ENCODE results near the gene RIMS4. TPM values are rescaled to one million over a fixed set of nuclear protein-coding genes. Genes with fewer than 3 reads are reported as not detected.

The RIMS4 gene
- total and polyA plus RNA-seq, 2 of the 13 experiments (the other 11 are each of a cell fraction or from before 2014, with no cell fraction given) = 0.01 to 0.07 TPM

DNA sequence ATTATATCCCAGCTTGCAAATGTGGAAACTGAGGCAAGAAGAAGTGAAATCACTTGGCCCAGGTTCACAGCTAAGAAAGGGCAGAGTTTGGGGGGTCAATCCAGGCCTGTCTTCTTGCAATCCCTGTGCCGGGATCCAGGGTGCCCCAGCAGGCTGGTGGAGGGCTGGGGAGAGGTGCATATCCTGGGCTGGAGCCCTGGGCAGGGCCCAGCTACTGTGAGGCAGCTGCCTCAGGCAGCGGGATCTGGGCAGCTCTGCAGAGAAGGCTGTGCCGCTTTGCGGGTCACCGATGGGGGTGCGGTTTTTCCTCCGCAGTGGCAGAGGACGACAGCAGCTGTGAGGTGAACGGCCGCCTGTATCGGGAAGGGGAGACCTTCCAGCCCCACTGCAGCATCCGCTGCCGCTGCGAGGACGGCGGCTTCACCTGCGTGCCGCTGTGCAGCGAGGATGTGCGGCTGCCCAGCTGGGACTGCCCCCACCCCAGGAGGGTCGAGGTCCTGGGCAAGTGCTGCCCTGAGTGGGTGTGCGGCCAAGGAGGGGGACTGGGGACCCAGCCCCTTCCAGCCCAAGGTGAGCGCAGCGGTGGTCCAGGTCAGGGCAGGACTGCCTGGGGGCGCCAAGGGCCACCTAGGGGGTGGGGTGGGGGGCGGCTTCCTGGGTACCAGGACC, 85.8 kb downstream of the RIMS4 start:
- no peak for TF ChIP-seq SRF (IDR thresholded peaks at IDR 0.05; ENCODE audit: low read depth, low read length)
- no peak for TF ChIP-seq ZSCAN21 (CRISPR knock-in tag; IDR thresholded peaks at IDR 0.05; ENCODE audit: borderline replicate concordance)
- TF ChIP-seq ZNF230 (CRISPR knock-in tag; IDR thresholded peaks at IDR 0.05) = no peak
- no peak for TF ChIP-seq RFXAP (CRISPR knock-in tag; IDR thresholded peaks at IDR 0.05; ENCODE audit: borderline replicate concordance)
- TF ChIP-seq, protein P1, sequence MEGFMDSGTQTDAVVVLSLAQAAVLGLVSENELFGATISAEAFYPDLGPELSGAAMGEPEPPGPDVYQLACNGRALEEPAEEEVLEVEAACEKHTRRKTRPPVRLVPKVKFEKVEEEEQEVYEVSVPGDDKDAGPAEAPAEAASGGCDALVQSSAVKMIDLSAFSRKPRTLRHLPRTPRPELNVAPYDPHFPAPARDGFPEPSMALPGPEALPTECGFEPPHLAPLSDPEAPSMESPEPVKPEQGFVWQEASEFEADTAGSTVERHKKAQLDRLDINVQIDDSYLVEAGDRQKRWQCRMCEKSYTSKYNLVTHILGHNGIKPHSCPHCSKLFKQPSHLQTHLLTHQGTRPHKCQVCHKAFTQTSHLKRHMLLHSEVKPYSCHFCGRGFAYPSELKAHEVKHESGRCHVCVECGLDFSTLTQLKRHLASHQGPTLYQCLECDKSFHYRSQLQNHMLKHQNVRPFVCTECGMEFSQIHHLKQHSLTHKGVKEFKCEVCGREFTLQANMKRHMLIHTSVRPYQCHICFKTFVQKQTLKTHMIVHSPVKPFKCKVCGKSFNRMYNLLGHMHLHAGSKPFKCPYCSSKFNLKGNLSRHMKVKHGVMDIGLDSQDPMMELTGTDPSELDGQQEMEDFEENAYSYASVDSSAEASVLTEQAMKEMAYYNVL (CRISPR knock-in tag; IDR thresholded peaks at IDR 0.05; ENCODE audit: borderline replicate concordance) = no peak
- TF ChIP-seq ZNF274 (CRISPR knock-in tag; IDR thresholded peaks at IDR 0.05) = no peak
- TF ChIP-seq GABPB1 (CRISPR knock-in tag; IDR thresholded peaks at IDR 0.05) = peak; percentile 19; the same call in 1 of the 2 replicates
- no peak for TF ChIP-seq TP53 (CRISPR knock-in tag; conservative IDR thresholded peaks at IDR 0.05)
- TF ChIP-seq HOXD1 (CRISPR knock-in tag; IDR thresholded peaks at IDR 0.05) = no peak
- peak; percentile 22; the same call in 1 of the 2 replicates for TF ChIP-seq ZNF768 (CRISPR knock-in tag; IDR thresholded peaks at IDR 0.05)
- TF ChIP-seq ZNF879 (CRISPR knock-in tag; IDR thresholded peaks at IDR 0.05) = no peak
- TF ChIP-seq, protein P2, sequence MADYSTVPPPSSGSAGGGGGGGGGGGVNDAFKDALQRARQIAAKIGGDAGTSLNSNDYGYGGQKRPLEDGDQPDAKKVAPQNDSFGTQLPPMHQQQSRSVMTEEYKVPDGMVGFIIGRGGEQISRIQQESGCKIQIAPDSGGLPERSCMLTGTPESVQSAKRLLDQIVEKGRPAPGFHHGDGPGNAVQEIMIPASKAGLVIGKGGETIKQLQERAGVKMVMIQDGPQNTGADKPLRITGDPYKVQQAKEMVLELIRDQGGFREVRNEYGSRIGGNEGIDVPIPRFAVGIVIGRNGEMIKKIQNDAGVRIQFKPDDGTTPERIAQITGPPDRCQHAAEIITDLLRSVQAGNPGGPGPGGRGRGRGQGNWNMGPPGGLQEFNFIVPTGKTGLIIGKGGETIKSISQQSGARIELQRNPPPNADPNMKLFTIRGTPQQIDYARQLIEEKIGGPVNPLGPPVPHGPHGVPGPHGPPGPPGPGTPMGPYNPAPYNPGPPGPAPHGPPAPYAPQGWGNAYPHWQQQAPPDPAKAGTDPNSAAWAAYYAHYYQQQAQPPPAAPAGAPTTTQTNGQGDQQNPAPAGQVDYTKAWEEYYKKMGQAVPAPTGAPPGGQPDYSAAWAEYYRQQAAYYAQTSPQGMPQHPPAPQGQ (CRISPR knock-in tag; IDR thresholded peaks at IDR 0.05; ENCODE audit: borderline replicate concordance) = no peak
- TF ChIP-seq, protein P3, sequence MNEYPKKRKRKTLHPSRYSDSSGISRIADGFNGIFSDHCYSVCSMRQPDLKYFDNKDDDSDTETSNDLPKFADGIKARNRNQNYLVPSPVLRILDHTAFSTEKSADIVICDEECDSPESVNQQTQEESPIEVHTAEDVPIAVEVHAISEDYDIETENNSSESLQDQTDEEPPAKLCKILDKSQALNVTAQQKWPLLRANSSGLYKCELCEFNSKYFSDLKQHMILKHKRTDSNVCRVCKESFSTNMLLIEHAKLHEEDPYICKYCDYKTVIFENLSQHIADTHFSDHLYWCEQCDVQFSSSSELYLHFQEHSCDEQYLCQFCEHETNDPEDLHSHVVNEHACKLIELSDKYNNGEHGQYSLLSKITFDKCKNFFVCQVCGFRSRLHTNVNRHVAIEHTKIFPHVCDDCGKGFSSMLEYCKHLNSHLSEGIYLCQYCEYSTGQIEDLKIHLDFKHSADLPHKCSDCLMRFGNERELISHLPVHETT (CRISPR knock-in tag; conservative IDR thresholded peaks at IDR 0.05) = no peak
- no peaks in the 10 kb centered on the region for H4K20me1 ChIP-seq (ENCODE audit: insufficient read depth, low read length)
- CTCF ChIA-PET (ENCODE audit: low intra/inter-chr PET ratio, low total read pairs) = no interaction called here
- POLR2A ChIA-PET = no interaction called here
- peaks cover 0 to 37% of the 10 kb centered on the region in 2 experiments; a peak in 3 of 5 replicates for H3K27me3 ChIP-seq (ENCODE audit: control insufficient read depth in 1 of 2, insufficient read depth in 2 of 2, low read length in 2 of 2)
- no peak overlapping the region for H3K9ac ChIP-seq (ENCODE audit: insufficient read depth, low read depth, low read length)
- FAIRE-seq (no peak), DNase-seq (ENCODE audit: low spot score) (no peak), ATAC-seq (no peak)
- H2AFZ ChIP-seq (ENCODE audit: low read length) = no peak overlapping the region
- no peak overlapping the region for H3K27ac ChIP-seq (ENCODE audit: extremely low read length, insufficient read depth, low read length)
- 65% methylated on average over 26 of the region's 26 CpGs for WGBS (ENCODE audit: low lambda C conversion rate)
- in situ Hi-C loops (cut with HindIII; ENCODE audit: extremely low pct_ligation_motif_present, low pct_unique_long_range_greater_than_20kb) (no loop called here), intact Hi-C loops (cut with micrococcal nuclease; ENCODE audit: unreplicated experiment) (no loop called here)
- no peaks in the 10 kb centered on the region for H3K9me3 ChIP-seq (ENCODE audit: low read length)
- peaks cover 7% of the 10 kb centered on the region; the same call in 1 of the 2 replicates for H3K4me1 ChIP-seq (ENCODE audit: insufficient read depth, low read length)
- no peaks in the 10 kb centered on the region for H3K79me2 ChIP-seq (ENCODE audit: insufficient read depth, low read length)
- no peak overlapping the region for H3K4me3 ChIP-seq (replicated peaks in 1 of 3; ENCODE audit: insufficient read depth in 1 of 3, low read depth in 2 of 3, low read length in 3 of 3)
- BruUV-seq (replicated peaks) = no TSS peak
- no peaks in the 10 kb centered on the region for H3K36me3 ChIP-seq (replicated peaks in 1 of 2; ENCODE audit: control insufficient read depth in 1 of 2, insufficient read depth in 2 of 2, low read length in 2 of 2)
- H3K4me2 ChIP-seq (ENCODE audit: low read depth, low read length) = no peak overlapping the region
